GM19324 (cell line): ENCODE results near the gene UGT8.
"Not testable (repeated sequence)": the region's sequence is repeated elsewhere in the genome, so short reads cannot be mapped to it uniquely, and the experiment has no call there.

Experiments
- ATAC-seq: cut with Tn5 transposase; IDR thresholded peaks from one replicate; pipeline ENCODE4 v1.9.1; 2021; ENCODE audit warnings: mild to moderate bottlenecking, moderate library complexity; ENCODE audit not compliant: unreplicated experiment, low FRiP score

Gene UGT8

DNA sequence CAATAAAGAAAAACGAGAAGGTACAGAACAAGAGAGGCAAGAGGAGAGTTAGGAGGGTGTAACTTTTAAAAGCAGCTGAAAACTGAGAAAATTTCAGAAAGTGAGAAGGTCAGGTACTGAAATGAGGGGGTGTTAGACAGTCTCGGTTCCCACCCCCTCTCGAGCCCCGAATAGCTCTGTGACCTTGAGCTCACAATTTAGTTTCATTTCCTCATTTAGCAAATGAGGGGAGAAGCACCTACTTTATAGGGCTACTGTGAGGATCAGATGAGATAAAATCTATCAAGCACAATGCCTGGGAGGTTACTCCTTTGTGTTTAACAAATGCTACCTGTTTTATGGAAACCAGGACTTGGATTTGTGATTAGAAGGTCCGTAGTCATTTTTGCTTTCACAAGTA, 4.9 kb downstream of the UGT8 start:
- peak; percentile 96 for ATAC-seq

DNA sequence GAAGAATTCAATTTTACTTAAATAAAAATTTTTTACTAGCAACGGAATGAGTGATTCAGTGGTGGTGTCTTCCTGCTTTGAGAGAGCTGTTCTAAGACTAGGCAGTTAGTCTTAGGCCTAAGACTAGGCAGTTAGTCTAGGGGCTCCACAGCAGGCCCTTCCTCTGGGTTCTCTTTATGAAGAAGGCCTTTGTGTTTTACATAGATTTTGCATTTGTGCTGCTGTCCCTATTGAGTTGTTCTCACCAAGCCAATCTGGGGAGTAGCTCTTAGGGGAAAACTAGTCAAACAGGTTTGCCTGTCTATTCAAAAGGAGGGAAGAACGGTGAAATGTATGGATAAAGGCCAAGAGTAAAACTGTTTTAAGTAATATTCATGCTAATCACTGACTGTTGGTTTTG, 7.6 kb downstream of the UGT8 start:
- no peak for ATAC-seq

DNA sequence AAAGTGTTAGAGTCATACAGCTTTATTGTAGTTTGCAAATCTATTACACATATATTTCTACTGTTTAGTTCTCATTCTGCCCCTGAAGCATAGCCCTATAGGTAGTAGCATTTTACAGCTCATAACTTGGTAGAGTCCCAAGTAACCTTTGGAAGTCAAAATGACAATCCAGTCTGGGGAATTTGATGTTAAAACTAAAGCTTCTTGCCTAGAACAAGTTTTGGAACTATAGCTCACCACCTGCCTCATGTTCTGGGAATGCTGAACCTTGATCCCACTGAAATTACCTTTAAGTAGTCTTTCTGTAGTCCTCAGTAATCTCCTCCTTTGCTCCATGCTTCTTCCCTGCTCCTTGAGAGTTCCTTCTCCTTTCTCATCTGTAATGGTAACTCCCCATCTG, 8.4 kb downstream of the UGT8 start:
- no peak for ATAC-seq

DNA sequence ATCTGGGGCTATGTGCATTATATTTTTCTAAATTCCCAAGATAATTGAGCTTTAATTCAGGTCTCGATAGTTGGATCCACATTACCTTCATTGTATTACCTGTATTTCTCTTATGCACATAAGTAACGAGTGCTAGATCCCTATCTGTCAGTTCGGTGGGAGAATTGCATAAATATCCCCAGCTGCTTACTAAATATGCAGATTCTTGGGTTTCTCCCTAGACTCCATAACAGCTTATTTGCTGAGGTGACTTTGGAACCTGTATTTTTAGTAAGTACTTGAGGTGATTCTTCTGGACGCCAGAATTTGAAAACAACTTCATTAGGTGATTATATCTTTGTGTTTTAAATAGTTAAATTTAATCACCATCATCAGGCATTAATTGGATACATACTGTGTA, 15.0 kb downstream of the UGT8 start:
- ATAC-seq, result no peak

DNA sequence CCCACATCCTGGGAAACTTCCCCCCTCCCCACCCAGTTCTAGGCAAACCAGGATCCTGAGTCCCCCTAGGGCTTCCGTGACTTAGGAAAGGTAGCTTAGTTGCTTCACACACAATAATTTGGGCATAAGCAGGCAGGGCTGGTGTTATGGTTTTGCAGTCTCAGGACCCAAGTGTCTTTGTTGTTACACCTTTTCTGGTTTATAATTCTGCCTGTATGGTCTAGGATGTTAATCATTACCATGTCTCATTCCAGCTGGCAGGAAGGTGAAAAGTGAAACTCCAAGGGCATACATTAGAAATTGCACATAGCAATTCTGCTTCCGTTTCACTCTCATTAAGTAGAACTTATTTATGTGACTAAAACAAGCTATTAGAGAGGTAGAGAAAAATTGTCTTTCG, 16.8 kb downstream of the UGT8 start:
- peak; percentile 68 for ATAC-seq

DNA sequence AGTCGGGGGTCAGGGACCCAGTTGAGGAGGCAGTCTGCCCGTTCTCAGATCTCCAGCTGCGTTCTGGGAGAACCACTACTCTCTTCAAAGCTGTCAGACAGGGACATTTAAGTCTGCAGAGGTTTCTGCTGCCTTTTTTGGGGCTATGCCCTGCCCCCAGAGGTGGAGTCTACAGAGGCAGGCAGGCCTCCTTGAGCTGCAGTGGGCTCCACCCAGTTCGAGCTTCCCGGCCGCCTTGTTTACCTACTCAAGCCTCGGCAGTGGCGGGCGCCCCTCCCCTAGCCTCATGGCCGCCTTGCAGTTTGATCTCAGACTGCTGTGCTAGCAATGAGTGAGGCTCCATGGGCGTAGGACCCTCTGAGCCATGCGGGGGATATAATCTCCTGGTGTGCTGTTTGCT, 17.4 kb downstream of the UGT8 start:
- not testable (repeated sequence) for ATAC-seq

DNA sequence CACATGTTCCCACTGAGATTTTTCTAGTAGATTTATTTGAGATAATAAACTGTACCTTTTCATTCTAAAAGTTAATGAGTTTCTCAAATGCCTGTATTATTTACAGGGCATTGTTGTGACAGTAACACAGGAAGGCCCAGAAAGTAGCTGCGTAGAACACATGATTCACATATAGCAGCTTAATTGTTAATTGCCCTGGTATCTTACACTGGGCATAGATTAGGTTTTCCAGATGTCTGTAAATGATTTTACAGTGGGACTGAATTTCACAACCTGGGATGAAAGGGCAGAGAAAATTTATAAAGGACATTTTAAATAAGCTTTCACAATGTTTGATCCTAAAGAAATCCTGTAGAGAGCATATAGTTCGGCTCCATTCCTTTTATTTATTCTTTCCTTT, 27.6 kb downstream of the UGT8 start:
- ATAC-seq, result no peak

DNA sequence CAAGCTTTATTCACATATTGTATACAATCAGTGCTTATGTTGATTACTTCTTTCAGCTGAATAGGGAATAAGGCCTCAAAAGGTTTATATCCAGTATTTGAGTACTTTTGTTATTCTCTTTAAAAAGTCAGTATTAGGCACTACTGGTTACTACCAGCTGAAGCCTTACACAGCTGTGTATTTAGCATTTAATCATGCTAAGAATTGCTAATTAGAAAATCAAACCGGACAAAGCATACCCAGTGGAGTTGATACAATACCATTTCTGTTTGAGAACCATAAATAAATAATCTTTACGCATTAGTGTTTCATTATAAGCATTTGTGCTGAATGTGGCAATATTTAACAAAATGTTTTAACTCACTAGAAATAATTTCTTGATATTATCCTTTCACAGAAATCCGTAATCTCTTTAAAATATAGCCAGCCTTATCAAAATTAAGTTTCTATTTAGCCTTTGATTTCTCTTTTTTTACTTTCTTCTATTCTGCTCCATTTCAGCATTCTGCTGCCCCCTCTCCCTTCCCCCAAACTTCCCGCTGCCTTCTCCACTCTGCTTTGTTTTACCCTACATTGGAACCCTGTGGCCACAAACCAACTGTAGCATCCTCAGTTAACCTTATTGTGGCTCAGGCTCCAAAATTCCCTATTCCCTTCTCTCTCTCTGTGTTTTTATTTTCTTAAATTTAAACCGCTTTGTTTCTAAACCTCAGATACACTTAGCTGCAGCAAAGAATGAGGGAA, 37.8 kb downstream of the UGT8 start:
- no peak for ATAC-seq

DNA sequence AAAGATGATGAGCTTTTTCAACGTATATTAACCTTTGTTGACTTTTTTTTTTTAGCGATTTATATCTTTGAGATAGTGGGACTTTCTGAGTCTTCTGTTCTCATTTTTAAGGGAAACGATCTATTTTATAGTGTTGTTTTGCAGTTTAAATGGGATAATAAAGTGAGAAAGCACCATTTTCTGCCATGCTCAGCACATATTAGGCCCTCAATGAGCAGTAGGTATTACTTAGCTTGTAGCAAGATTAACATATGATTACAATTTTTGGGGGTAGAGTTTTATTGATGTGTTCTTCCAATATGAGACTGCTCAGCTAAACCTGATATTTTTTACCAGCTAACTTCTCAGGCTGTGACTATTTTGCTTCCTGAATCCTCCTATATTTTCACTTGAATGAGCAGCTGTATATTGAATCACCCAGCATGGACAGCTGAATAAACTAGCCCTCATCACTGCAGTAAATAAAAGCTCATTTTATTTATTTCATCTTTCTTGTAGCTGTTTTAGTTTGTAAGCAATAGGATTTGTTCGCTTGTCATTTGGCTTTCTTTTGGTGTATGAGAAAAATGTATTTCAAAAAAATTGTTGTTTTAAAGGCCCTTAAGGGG, 43.7 kb downstream of the UGT8 start:
- ATAC-seq, result no peak

DNA sequence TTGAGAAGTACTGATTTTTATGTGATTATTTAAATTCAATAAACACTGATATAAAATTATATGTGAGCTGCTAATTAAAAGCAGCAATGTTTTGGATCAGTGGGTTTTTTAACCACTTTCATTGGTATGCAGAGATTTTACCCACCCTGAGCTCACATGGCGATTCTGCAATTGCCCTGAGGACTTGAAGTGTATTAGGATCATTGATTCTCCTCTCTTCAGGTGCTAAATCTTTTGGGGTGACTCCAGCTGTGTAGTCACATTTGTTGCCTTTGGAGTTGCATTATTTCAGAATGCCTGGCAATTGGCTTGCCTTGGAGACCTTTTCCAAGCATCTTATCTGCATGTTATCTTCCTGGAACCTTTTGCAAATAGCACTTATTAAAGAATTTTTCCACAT, 51.3 kb downstream of the UGT8 start:
- ATAC-seq, result no peak

DNA sequence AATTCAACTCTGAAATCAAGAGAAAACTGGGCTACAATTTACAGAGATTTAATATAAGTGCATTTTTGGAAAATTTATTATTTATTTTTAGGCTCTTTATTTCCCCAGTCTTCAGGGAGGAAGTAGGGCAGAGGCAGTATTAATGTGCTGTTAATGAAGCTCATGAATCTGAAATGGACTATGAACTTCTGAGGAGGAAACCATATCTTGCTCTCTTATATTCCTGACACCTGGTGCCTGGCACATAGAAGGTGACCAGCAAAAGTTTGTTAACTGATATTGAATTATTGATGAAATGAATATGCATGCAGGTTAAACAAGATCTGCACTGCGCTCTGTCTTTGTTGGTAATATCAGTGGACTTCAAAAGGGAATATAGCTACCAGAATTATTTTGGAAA, 55.1 kb downstream of the UGT8 start:
- ATAC-seq, result no peak

DNA sequence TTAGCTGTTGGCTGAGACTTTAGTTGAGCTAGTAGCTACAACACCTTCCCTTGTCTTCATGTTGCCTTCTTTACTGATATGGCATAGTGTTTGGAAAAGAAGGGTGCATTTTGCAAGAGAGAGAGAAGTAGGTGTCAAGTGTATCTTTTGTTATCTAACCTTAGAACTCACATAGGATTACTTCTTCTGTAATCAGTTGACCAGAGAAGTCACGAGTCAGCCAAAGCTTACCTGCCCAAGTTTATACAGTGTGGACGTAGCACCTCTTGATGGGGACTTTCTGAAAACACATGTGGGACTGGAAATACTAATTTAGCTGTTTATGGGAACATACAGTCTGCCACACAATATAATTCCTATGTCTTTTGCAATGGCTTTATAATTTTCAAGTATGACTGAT, 56.0 kb downstream of the UGT8 start:
- no peak for ATAC-seq

DNA sequence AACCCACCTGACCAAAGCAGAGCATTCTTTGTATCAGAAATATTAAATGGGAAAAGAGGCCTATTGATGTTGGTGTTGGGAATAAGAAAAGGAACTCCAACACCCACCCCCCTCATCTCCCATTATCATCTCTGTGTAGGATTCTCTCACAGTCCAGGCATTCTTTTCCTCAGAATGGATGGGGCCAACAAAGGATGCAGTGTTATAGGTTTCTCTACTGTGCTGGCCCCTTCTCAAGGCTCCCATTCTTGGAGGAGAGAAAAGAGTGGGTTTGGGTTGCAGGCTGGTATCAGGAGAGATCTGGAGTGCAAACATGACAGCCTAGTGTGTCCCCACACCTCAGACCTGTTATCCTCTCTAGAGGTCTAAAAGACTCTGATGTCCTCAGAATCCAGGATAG, 59.6 kb downstream of the UGT8 start:
- no peak for ATAC-seq

DNA sequence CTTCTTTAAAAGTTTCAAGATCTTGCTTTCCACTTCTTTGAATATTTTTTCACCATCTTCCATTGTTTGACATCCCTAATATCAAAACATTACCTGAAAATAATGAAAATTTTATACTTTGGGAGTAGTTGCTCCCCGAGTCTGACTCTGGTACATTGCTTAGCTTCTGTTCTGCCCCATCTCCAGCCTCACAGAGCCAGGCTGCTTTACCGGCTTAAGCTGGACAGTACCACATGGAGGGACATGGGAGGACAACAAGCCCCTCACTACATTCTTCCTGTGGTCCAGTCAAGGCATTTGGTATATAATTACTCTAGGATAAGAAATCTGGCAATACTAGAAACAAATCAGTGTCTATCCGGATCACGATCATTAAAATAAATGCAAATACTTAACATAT, 60.2 kb downstream of the UGT8 start:
- ATAC-seq, result no peak

DNA sequence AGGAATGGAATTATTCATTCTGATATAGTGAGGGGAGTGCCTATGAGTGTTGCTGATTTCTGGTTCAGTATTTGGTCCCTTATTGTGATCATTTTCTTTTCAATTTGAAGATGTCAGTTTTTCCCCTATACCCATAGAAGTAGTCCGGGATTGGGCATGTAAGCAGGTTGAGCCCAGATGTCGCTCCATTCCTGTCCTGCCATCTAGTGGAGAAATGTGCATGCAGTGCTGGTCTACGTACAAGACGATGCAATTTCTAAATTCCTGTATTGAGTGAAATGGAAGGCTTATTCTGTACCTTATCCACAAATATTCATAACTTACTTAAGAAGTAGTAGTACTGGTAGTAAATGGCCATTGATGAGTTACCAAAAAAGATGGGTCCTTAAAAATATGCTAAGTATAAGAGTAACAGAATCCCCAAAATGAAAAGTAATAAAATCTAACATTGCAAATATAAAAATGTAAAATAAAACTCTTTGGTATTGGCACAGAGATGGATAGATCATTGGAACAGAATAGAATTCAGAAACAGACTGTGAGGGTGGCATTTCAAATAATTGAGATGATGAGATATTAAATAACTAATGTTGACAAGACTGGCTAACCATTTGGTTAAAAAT, 60.9 kb downstream of the UGT8 start:
- ATAC-seq, result peak; percentile 93

DNA sequence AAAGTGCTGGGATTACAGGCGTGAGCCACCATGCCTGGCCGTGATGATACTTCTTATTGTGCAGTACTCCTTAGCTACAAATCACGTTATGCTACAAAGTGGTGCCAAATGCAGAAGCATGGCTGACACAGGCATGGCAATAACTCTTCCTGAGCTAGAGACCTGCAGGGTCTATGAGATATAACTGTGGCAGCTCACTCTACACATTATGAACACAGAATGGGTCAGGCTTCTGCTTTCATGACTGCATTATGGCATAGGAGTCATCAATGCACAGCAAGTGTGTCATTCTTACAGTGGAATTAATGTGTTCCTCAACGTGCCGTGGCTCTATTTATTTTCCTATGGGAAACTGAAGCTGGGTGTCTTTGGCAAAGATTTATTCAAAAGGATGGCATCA, 64.5 kb downstream of the UGT8 start:
- ATAC-seq, result no peak

DNA sequence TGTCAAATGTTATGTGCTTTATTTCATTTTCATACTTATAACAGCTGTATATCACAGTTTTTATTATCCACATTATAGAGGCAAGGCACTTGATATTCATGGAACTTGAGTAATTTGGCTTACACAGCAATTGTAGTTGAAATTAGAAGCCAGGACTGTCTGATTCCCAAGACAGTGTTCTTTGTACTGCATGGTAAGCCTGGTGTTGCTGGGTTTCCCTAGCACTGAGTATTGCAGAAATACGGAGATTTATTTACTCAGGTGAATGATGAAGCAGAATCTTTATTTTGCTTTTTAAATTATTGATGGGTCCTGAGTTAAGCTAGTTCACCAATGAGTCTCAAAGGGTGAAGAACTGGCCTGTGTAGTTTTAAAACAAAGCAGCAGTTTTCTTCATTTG, 70.0 kb downstream of the UGT8 start:
- ATAC-seq, result no peak

DNA sequence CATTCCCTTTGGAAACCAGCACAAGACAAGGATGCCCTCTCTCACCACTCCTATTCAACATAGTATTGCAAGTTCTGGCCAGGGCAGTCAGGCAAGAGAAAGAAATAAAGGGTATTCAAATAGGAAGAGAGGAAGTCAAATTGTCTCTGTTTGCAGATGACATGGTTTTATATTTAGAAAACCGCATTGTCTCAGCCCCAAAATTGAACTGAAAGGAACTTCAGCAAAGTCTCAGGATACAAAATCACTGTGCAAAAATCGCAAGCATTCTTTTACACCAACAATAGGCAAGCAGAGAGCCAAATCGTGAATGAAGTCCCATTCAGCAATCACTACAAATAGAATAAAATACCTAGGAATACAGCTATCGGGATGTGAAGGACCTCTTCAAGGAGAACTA, 72.1 kb downstream of the UGT8 start:
- ATAC-seq, result not testable (repeated sequence)

DNA sequence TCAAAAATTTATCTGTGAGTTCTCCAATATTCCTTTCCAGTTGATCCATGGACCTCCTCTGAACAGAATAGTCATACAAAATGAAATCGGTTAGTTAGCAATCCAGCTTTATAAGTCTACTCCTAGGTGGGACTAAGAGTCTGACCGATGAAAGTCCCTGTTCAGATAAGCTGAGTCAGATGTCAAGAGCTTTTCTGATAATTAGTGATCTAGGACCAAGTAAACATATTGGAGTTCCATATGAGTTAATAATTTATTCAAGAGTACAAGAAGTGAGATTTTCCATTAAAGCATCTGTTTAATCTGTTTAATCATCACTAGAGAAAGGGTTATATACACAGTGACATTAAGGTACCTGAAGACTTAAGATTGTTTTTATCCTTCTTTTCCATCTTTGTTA, 74.7 kb downstream of the UGT8 start:
- no peak for ATAC-seq

DNA sequence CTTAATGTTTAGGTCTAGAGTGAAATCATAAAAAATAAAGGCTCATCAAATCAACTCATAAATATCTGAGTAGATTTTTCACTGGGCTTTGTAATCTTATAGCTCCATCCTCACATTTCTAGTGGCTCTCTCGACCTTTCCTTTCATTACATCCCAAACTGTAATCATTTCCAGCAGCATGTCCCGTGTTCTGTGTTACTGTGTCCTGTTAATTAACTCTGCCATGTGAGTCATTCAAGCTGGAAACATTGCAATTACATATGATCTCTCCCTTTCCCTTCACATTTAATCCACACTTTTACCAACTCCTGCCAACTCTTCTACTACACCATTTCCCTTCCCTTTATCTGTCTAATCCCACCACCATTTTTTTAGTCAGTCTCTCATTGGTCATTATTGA, 75.5 kb downstream of the UGT8 start:
- no peak for ATAC-seq

DNA sequence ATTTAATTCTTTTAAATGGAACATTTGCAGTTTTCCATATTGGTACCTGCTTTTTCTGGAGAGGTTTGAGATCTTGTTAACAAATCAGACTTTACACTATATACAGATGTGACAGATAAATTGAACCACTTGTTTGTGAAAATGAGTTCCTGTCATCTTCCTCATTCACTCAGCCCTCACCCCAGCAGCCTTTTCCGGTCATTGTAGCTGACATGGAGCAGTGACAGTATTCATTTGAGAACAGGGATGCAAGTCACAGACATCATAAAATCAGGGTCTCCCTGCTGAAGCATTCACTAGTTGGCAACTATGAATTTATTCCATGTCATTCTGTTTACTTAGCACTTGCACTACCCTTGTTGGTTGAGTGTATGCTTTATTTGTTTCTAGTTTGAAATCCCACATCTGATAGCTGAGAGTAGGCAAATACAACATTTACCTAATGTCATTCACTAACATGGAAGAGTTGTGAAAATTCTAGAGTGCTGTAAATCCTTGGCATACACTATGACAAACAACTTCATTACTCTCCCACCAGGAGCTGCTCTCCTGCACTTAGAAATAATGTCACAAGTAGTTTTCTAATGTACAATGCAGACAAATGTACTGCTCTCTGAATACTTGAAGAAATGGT, 78.9 kb downstream of the UGT8 start:
- no peak for ATAC-seq

DNA sequence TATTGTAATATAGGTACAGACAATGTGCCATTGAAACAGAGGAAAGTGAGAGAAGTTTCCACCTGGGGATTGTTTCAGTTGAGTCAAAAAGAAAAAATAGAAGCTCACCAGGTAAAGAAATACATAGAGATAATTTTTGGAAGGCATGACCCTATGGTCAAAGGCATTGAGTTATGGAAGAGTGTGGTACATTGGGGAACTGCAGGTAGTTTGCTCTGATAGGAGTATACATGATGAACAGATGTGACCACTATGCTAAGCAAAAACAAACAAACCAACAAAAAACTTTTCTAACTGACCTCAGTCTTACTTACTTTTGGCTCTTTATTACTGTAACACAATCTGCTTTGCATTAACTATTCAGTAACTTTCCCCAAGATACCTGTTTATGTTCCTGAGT, 85.9 kb downstream of the UGT8 start:
- ATAC-seq, result no peak
